ENCODE data around the gene HBG2. TPM values are rescaled to one million over a fixed set of nuclear protein-coding genes. Genes with fewer than 3 reads are reported as not detected.

HBG2 gene
- total RNA-seq, 2 donors from 2014 or later, result not detected

- intact Hi-C loops (cut with DNase I), result no loop called here
- WGBS, result 89% methylated on average over 1 of the region's 1 CpG
- no peak overlapping the region for H3K4me3 ChIP-seq
- no peak for DNase-seq (ENCODE audit: low spot score)
- no peaks in the 10 kb centered on the region for H3K36me3 ChIP-seq
- H3K27me3 ChIP-seq (replicated peaks; ENCODE audit: insufficient read depth), result no peaks in the 10 kb centered on the region
- TF ChIP-seq, protein P1, sequence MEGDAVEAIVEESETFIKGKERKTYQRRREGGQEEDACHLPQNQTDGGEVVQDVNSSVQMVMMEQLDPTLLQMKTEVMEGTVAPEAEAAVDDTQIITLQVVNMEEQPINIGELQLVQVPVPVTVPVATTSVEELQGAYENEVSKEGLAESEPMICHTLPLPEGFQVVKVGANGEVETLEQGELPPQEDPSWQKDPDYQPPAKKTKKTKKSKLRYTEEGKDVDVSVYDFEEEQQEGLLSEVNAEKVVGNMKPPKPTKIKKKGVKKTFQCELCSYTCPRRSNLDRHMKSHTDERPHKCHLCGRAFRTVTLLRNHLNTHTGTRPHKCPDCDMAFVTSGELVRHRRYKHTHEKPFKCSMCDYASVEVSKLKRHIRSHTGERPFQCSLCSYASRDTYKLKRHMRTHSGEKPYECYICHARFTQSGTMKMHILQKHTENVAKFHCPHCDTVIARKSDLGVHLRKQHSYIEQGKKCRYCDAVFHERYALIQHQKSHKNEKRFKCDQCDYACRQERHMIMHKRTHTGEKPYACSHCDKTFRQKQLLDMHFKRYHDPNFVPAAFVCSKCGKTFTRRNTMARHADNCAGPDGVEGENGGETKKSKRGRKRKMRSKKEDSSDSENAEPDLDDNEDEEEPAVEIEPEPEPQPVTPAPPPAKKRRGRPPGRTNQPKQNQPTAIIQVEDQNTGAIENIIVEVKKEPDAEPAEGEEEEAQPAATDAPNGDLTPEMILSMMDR (IDR thresholded peaks at IDR 0.05), result no peak
- H3K27ac ChIP-seq, result no peak overlapping the region
- no peaks in the 10 kb centered on the region for H3K4me1 ChIP-seq (replicated peaks)
- H3K9me3 ChIP-seq, result no peaks in the 10 kb centered on the region
These were observed 35.5 kb upstream of the HBG2 start for GRCh38 chr11:5290106-5290505.

- DNase-seq (ENCODE audit: low spot score), result no peak
- Histone ChIP-seq H3K4me3 (no peak overlapping the region), H3K36me3 (no peaks in the 10 kb centered on the region), H3K4me1 (replicated peaks) (no peaks in the 10 kb centered on the region), H3K27ac (no peak overlapping the region), H3K9me3 (no peaks in the 10 kb centered on the region), H3K27me3 (replicated peaks; ENCODE audit: insufficient read depth) (no peaks in the 10 kb centered on the region)
- no peak for TF ChIP-seq POLR2A (IDR thresholded peaks at IDR 0.05)
- TF ChIP-seq, protein P1 (IDR thresholded peaks at IDR 0.05), result no peak
- no peak for TF ChIP-seq POLR2AphosphoS5 (IDR thresholded peaks at IDR 0.05)
- intact Hi-C loops (cut with DNase I), result no loop called here
These were observed 35.1 kb upstream of the HBG2 start for GRCh38 chr11:5289696-5290095.

DNA sequence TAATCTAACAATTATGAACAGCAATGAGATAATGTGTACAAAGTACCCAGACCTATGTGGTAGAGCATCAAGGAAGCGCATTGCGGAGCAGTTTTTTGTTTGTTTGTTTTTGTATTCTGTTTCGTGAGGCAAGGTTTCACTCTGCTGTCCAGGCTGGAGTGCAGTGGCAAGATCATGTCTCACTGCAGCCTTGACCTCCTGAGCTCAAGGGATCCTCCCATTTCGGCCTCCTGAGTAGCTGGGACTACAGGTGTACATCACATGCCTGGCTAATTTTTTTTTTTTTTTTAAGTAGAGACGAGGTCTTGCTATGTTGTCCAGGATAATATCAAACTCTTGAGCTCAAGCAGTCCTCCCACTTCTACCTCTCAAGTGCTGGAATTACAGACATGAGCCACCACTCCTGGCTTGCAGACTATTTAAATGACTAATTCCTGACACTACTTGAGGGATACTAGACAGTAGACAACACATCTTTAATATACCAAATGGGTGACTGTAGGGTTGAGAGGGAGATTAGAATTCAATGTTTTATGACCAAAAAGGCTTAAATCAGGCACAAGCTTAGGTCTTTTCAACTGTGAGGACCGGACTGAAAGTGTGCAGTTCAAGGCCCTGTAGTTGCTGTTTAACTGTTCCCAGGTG is 34.4 kb upstream of the HBG2 start:
- Histone ChIP-seq H3K4me3 (no peak overlapping the region), H3K36me3 (no peaks in the 10 kb centered on the region), H3K9me3 (no peaks in the 10 kb centered on the region), H3K27ac (no peak overlapping the region), H3K27me3 (replicated peaks; ENCODE audit: insufficient read depth) (no peaks in the 10 kb centered on the region), H3K4me1 (replicated peaks) (no peaks in the 10 kb centered on the region)
- WGBS, result 84% methylated on average over 6 of the region's 6 CpGs
- no peak for DNase-seq (ENCODE audit: low spot score)
- TF ChIP-seq POLR2A (IDR thresholded peaks at IDR 0.05) (no peak), POLR2AphosphoS5 (IDR thresholded peaks at IDR 0.05) (no peak)
- TF ChIP-seq, protein P1 (IDR thresholded peaks at IDR 0.05), result no peak
- intact Hi-C loops (cut with DNase I), result no loop called here

DNA sequence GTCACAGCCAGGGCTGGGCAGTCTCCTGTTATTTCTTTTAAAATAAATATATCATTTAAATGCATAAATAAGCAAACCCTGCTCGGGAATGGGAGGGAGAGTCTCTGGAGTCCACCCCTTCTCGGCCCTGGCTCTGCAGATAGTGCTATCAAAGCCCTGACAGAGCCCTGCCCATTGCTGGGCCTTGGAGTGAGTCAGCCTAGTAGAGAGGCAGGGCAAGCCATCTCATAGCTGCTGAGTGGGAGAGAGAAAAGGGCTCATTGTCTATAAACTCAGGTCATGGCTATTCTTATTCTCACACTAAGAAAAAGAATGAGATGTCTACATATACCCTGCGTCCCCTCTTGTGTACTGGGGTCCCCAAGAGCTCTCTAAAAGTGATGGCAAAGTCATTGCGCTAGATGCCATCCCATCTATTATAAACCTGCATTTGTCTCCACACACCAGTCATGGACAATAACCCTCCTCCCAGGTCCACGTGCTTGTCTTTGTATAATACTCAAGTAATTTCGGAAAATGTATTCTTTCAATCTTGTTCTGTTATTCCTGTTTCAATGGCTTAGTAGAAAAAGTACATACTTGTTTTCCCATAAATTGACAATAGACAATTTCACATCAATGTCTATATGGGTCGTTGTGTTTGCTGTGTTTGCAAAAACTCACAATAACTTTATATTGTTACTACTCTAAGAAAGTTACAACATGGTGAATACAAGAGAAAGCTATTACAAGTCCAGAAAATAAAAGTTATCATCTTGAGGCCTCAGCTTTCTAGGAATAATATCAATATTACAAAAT is 33.7 kb upstream of the HBG2 start:
- TF ChIP-seq POLR2A (IDR thresholded peaks at IDR 0.05), result no peak
- TF ChIP-seq, protein P1 (IDR thresholded peaks at IDR 0.05), result no peak
- TF ChIP-seq POLR2AphosphoS5 (IDR thresholded peaks at IDR 0.05), result no peak
- Histone ChIP-seq H3K4me3 (no peak overlapping the region), H3K36me3 (no peaks in the 10 kb centered on the region), H3K27ac (no peak overlapping the region), H3K4me1 (replicated peaks) (no peaks in the 10 kb centered on the region), H3K9me3 (no peaks in the 10 kb centered on the region), H3K27me3 (replicated peaks; ENCODE audit: insufficient read depth) (no peaks in the 10 kb centered on the region)
- no peak for DNase-seq (ENCODE audit: low spot score)
- intact Hi-C loops (cut with DNase I), result no loop called here
- 85% methylated on average over 7 of the region's 7 CpGs for WGBS

DNA sequence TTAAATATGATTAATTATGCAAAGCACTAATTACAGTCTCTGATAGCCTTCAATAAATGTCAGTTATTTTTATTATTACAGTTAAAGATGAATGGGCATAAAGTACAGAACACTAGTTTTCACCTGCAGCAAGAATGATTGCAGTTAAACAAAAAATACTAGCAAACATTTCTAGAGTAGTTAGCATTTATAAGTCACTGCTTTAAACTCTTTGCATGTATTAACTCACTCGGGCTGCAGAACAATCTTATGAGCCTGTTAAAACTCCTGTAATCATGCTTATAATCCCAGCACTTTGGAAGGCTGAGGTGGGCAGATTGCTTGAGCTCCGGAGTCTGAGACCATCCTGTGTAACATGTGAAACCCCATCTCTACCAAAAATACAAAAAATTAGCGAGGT is 32.3 kb upstream of the HBG2 start:
- H3K4me1 ChIP-seq (replicated peaks), result no peaks in the 10 kb centered on the region
- 73% methylated on average over 3 of the region's 3 CpGs for WGBS
- H3K27ac ChIP-seq, result no peak overlapping the region
- H3K9me3 ChIP-seq, result no peaks in the 10 kb centered on the region
- TF ChIP-seq POLR2AphosphoS5 (IDR thresholded peaks at IDR 0.05) (no peak), POLR2A (IDR thresholded peaks at IDR 0.05) (no peak)
- TF ChIP-seq, protein P1 (IDR thresholded peaks at IDR 0.05), result no peak
- no peak for DNase-seq (ENCODE audit: low spot score)
- no peaks in the 10 kb centered on the region for H3K27me3 ChIP-seq (replicated peaks; ENCODE audit: insufficient read depth)
- no peaks in the 10 kb centered on the region for H3K36me3 ChIP-seq
- H3K4me3 ChIP-seq, result no peak overlapping the region
- intact Hi-C loops (cut with DNase I), result no loop called here
